Fibroblast of lung (primary cell): Measurements from ENCODE around the gene KSR2.

Experiments used
- EZH2 ChIP-seq: IDR thresholded peaks from 2 replicates; pipeline ENCODE4 v1.5.1; 2012; ENCODE audit warnings: low read length, control low read depth, mild to moderate bottlenecking; ENCODE audit errors: missing control alignments
- TF ChIP-seq, protein P1 (sequence below), 2 donors: IDR thresholded peaks in 1 of 2; conservative IDR thresholded peaks in 1 of 2; 1 replicate in 1 of 2; 2 replicates in 1 of 2; pipeline ENCODE4 v1.5.1; 2011 to 2012; ENCODE audit warnings: low read length in 2 of 2, control low read depth in 1 of 2, inconsistent platforms in 1 of 2, low read depth in 1 of 2, mild to moderate bottlenecking in 1 of 2

DNA sequence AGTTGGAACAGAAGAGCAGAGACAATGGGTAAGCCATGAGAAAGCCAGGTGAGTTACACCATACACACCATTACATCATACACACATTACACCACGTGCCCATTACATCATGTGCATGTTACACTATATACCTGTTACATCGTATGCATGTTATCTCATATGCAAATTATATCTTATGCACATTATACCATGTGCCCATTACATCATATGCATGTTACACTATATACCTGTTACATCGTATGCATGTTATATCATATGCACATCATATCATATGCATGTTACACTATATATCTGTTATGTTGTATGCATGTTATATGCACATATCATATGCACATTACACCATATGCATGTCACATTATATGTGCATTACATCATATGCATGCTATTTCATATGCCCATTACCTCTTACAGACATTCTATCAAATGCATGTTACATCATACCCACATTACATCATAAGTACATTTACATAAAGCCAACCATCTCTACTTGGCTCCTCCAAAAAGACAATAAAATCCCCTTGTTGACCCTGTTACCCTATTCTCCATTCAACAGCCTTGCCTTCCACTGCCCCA, 207.2 kb downstream of the KSR2 start:
- no peak for TF ChIP-seq EZH2
- TF ChIP-seq, protein P1, sequence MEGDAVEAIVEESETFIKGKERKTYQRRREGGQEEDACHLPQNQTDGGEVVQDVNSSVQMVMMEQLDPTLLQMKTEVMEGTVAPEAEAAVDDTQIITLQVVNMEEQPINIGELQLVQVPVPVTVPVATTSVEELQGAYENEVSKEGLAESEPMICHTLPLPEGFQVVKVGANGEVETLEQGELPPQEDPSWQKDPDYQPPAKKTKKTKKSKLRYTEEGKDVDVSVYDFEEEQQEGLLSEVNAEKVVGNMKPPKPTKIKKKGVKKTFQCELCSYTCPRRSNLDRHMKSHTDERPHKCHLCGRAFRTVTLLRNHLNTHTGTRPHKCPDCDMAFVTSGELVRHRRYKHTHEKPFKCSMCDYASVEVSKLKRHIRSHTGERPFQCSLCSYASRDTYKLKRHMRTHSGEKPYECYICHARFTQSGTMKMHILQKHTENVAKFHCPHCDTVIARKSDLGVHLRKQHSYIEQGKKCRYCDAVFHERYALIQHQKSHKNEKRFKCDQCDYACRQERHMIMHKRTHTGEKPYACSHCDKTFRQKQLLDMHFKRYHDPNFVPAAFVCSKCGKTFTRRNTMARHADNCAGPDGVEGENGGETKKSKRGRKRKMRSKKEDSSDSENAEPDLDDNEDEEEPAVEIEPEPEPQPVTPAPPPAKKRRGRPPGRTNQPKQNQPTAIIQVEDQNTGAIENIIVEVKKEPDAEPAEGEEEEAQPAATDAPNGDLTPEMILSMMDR (conservative IDR thresholded peaks at IDR 0.05 in 1 of 2, IDR thresholded peaks at IDR 0.05 in 1 of 2; ENCODE audit: low read depth in 1 of 2, low read length in 2 of 2) = no peak
